ENCODE results near the gene PGAP2. TPM values are rescaled to one million over a fixed set of nuclear protein-coding genes. Genes with fewer than 3 reads are reported as not detected.
"Not testable (repeated sequence)": the region's sequence is repeated elsewhere in the genome, so short reads cannot be mapped to it uniquely, and the experiment has no call there.

Gene PGAP2
- total RNA-seq (11.6 TPM), polyA plus RNA-seq (10 to 100 TPM; 11.4 to 16.7 (median 14.0) TPM)

DNA sequence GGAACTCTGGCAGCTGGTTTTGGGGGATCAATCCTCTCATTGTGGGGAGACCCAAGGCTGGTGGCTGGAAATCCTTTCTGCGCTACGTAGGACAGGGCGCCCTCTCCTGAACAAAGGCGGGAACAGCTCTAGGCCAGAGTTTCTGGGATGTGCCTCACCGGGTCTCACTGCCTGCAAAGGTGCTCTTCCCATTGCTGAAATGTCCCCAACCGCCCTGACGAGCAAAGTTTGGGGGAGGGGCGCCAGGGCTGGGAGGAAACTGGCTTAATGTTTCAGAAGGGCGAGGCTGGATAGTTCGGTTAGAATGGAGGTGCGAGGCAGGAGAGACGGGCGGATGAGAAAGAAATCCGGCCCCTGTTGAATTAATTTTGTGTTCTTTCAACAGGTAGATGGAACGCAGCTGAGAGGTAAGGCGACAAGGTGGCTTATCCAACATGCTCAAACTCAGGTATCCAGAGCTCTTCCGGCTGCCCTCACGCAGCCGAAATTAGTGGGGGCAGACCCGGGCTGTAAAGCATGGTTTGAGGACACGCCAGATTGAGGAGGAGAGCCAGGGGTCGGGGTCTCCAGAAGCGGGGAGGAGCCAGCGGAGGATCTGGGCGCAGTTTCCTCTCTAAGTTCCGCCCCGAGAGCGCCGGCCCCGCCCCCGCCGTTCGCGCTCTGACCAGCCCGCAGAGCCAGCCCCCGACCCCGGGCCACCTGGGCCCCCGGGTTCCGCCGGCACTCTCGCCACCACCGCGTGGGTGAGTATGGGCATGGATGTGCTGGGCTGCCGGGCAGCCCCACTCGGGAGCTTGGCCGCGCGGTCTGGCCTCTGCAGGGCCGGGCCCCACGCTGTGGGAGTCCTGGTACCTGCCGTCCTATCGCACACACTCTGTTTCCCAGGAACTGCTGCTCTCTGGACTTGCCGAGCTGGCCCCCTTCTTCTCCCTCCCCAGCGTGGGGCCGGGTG, at the start of gene PGAP2:
Gene PGAP2 (plus strand): TSS at position 652 of the 952 bp plus-strand sequence. CDS start 2,700 bp downstream, outside the sequence.
- Histone ChIP-seq H3K36me3 (ENCODE audit: control insufficient read depth, insufficient read depth, low read length) (no peaks in the 10 kb centered on the region), H3K4me1 (ENCODE audit: control insufficient read depth, insufficient read depth, low read length, poor library complexity, severe bottlenecking) (peaks cover 14% of the 10 kb centered on the region), H3K9me3 (ENCODE audit: control insufficient read depth in 2 of 2, low read length in 2 of 2) (no peaks in the 10 kb centered on the region), H3K4me3 (ENCODE audit: low read depth, low read length) (peak within 1 kb of the TSS; percentile 88), H3K27me3 (ENCODE audit: control insufficient read depth, insufficient read depth, low read length) (no peaks in the 10 kb centered on the region), H3K27ac (ENCODE audit: insufficient read depth, low read length, poor library complexity, severe bottlenecking) (peak within 1 kb of the TSS; percentile 63)
- H3K27me3 Mint-ChIP-seq, result no peaks in the 10 kb centered on the region
- peak within 1 kb of the TSS; percentile 95 to 98 (median 97) for H3K27ac Mint-ChIP-seq
- peaks cover 17% of the 10 kb centered on the region for H3K36me3 Mint-ChIP-seq
- peaks cover 6 to 26% (median 12%) of the 10 kb centered on the region in 4 donors for H3K4me1 Mint-ChIP-seq
- H3K9me3 Mint-ChIP-seq, result no peaks in the 10 kb centered on the region
- peak; percentile 59 to 60 for ATAC-seq (ENCODE audit: low read depth in 2 of 2)
- peak within 1 kb of the TSS; percentile 89 to 98 (median 96) for H3K4me3 Mint-ChIP-seq
- peak; percentile 50 to 68 (median 64) for DNase-seq

GRCh38 chr11:3764266-3764665, 44.1 kb upstream of the PGAP2 start:
- no peak overlapping the region for H3K27ac ChIP-seq (ENCODE audit: insufficient read depth, low read length, poor library complexity, severe bottlenecking)
- peaks cover 98% of the 10 kb centered on the region for H3K36me3 ChIP-seq (ENCODE audit: control insufficient read depth, insufficient read depth, low read length)
- H3K9me3 ChIP-seq (ENCODE audit: control insufficient read depth in 2 of 2, low read length in 2 of 2), result no peaks in the 10 kb centered on the region
- no peak overlapping the region for H3K4me3 ChIP-seq (ENCODE audit: low read depth, low read length)
- peaks cover 0 to 17% (median 2%) of the 10 kb centered on the region in 4 donors for H3K4me1 Mint-ChIP-seq
- no peaks in the 10 kb centered on the region for H3K9me3 Mint-ChIP-seq
- no peaks in the 10 kb centered on the region for H3K4me1 ChIP-seq (ENCODE audit: control insufficient read depth, insufficient read depth, low read length, poor library complexity, severe bottlenecking)
- DNase-seq, result no peak
- H3K27me3 Mint-ChIP-seq, result no peaks in the 10 kb centered on the region
- peaks cover 37% of the 10 kb centered on the region for H3K36me3 Mint-ChIP-seq
- no peak overlapping the region for H3K27ac Mint-ChIP-seq
- no peak for ATAC-seq (ENCODE audit: low read depth in 2 of 2)
- H3K27me3 ChIP-seq (ENCODE audit: control insufficient read depth, insufficient read depth, low read length), result no peaks in the 10 kb centered on the region
- H3K4me3 Mint-ChIP-seq, result no peak overlapping the region

DNA sequence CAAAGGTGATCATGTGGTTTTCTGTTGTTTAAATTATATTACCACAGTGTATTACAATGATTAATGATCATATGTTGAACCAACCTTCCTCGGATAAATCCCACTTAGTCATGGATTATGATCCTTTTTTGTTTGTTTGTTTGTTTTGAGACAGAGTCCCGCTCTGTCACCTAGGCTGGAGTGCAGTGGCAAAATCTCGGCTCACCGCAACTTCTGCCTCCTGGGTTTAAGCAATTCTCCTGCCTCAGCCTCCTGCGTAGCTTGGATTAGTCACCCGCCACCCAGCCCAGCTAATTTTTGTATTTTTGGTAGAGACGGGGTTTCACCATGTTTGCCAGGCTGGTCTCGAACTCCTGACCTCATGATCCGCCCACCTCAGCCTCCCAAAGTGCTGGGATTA, 41.5 kb upstream of the PGAP2 start:
- not testable (repeated sequence) for H3K9me3 ChIP-seq (ENCODE audit: control insufficient read depth in 2 of 2, low read length in 2 of 2); H3K4me3 ChIP-seq (ENCODE audit: low read depth, low read length); DNase-seq; H3K4me3 Mint-ChIP-seq; ATAC-seq (ENCODE audit: low read depth in 2 of 2); H3K27ac ChIP-seq (ENCODE audit: insufficient read depth, low read length, poor library complexity, severe bottlenecking); H3K9me3 Mint-ChIP-seq; H3K27me3 ChIP-seq (ENCODE audit: control insufficient read depth, insufficient read depth, low read length); H3K4me1 ChIP-seq (ENCODE audit: control insufficient read depth, insufficient read depth, low read length, poor library complexity, severe bottlenecking); H3K27me3 Mint-ChIP-seq
- Mint-ChIP-seq H3K36me3 (peaks cover 46% of the 10 kb centered on the region), H3K27ac (peak overlapping the region in 2 of 3 donors; percentile 20 to 63), H3K4me1 (peaks cover 0 to 10% (median 2%) of the 10 kb centered on the region in 4 donors)
- H3K36me3 ChIP-seq (ENCODE audit: control insufficient read depth, insufficient read depth, low read length), result peaks cover 95% of the 10 kb centered on the region

GRCh38 chr11:3767536-3767935, 40.8 kb upstream of the PGAP2 start:
- no peaks in the 10 kb centered on the region for H3K9me3 Mint-ChIP-seq
- no peak for DNase-seq
- ATAC-seq (ENCODE audit: low read depth in 2 of 2), result no peak
- no peak overlapping the region for H3K4me3 ChIP-seq (ENCODE audit: low read depth, low read length)
- no peaks in the 10 kb centered on the region for H3K27me3 Mint-ChIP-seq
- H3K27me3 ChIP-seq (ENCODE audit: control insufficient read depth, insufficient read depth, low read length), result no peaks in the 10 kb centered on the region
- no peaks in the 10 kb centered on the region for H3K9me3 ChIP-seq (ENCODE audit: control insufficient read depth in 2 of 2, low read length in 2 of 2)
- H3K36me3 Mint-ChIP-seq, result peaks cover 48% of the 10 kb centered on the region
- peaks cover 0 to 10% (median 2%) of the 10 kb centered on the region in 4 donors for H3K4me1 Mint-ChIP-seq
- H3K36me3 ChIP-seq (ENCODE audit: control insufficient read depth, insufficient read depth, low read length), result peaks cover 93% of the 10 kb centered on the region
- H3K27ac ChIP-seq (ENCODE audit: insufficient read depth, low read length, poor library complexity, severe bottlenecking), result no peak overlapping the region
- H3K4me1 ChIP-seq (ENCODE audit: control insufficient read depth, insufficient read depth, low read length, poor library complexity, severe bottlenecking), result no peaks in the 10 kb centered on the region
- no peak overlapping the region for H3K4me3 Mint-ChIP-seq
- H3K27ac Mint-ChIP-seq, result no peak overlapping the region

DNA sequence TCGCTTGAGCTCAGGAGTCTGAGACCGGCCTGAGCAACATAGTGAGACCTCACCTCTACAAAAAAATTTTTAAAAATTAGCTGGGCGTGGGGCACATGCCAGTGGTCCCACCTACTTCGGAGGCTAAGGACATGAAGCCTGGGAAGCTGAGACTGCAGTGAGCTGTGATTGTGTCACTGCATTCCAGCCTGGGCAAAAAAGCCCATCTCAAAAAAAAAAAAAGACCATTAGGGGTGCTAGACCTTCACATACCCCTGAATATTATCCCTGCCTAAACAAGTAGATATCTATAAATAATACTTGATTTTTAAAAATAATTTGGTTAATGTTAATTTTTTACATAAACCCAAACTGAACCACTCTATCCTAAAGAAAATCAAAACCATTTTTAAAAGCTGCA, 35.2 kb upstream of the PGAP2 start:
- Histone ChIP-seq H3K9me3 (ENCODE audit: control insufficient read depth in 2 of 2, low read length in 2 of 2) (no peaks in the 10 kb centered on the region), H3K27me3 (ENCODE audit: control insufficient read depth, insufficient read depth, low read length) (no peaks in the 10 kb centered on the region), H3K4me1 (ENCODE audit: control insufficient read depth, insufficient read depth, low read length, poor library complexity, severe bottlenecking) (no peaks in the 10 kb centered on the region), H3K36me3 (ENCODE audit: control insufficient read depth, insufficient read depth, low read length) (peaks cover 79% of the 10 kb centered on the region), H3K27ac (ENCODE audit: insufficient read depth, low read length, poor library complexity, severe bottlenecking) (no peak overlapping the region), H3K4me3 (ENCODE audit: low read depth, low read length) (no peak overlapping the region)
- H3K36me3 Mint-ChIP-seq, result peaks cover 50% of the 10 kb centered on the region
- no peak overlapping the region for H3K4me3 Mint-ChIP-seq
- H3K4me1 Mint-ChIP-seq, result peaks cover 0 to 18% (median 5%) of the 10 kb centered on the region in 4 donors
- no peak overlapping the region for H3K27ac Mint-ChIP-seq
- no peak for DNase-seq
- no peaks in the 10 kb centered on the region for H3K27me3 Mint-ChIP-seq
- no peak for ATAC-seq (ENCODE audit: low read depth in 2 of 2)
- H3K9me3 Mint-ChIP-seq, result no peaks in the 10 kb centered on the region

- H3K27me3 Mint-ChIP-seq, result no peaks in the 10 kb centered on the region
- no peak overlapping the region for H3K4me3 ChIP-seq (ENCODE audit: low read depth, low read length)
- H3K27ac Mint-ChIP-seq, result peak overlapping the region in 2 of 3 donors; percentile 26 to 64
- H3K36me3 Mint-ChIP-seq, result peaks cover 46% of the 10 kb centered on the region
- H3K4me3 Mint-ChIP-seq, result no peak overlapping the region
- DNase-seq (no peak), ATAC-seq (ENCODE audit: low read depth in 2 of 2) (no peak)
- H3K27ac ChIP-seq (ENCODE audit: insufficient read depth, low read length, poor library complexity, severe bottlenecking), result no peak overlapping the region
- H3K9me3 Mint-ChIP-seq, result no peaks in the 10 kb centered on the region
- no peaks in the 10 kb centered on the region for H3K27me3 ChIP-seq (ENCODE audit: control insufficient read depth, insufficient read depth, low read length)
- H3K4me1 Mint-ChIP-seq, result peaks cover 0 to 21% (median 6%) of the 10 kb centered on the region in 4 donors
- peaks cover 82% of the 10 kb centered on the region for H3K36me3 ChIP-seq (ENCODE audit: control insufficient read depth, insufficient read depth, low read length)
- peaks cover under 1% of the 10 kb centered on the region for H3K4me1 ChIP-seq (ENCODE audit: control insufficient read depth, insufficient read depth, low read length, poor library complexity, severe bottlenecking)
- no peaks in the 10 kb centered on the region for H3K9me3 ChIP-seq (ENCODE audit: control insufficient read depth in 2 of 2, low read length in 2 of 2)
Observed at GRCh38 chr11:3775736-3776406, 32.5 kb upstream of the PGAP2 start.

- Histone ChIP-seq H3K36me3 (ENCODE audit: control insufficient read depth, insufficient read depth, low read length) (peaks cover 46% of the 10 kb centered on the region), H3K9me3 (ENCODE audit: control insufficient read depth in 2 of 2, low read length in 2 of 2) (no peaks in the 10 kb centered on the region), H3K27me3 (ENCODE audit: control insufficient read depth, insufficient read depth, low read length) (no peaks in the 10 kb centered on the region), H3K4me3 (ENCODE audit: low read depth, low read length) (peak overlapping the region; percentile 19), H3K27ac (ENCODE audit: insufficient read depth, low read length, poor library complexity, severe bottlenecking) (peak overlapping the region; percentile 14), H3K4me1 (ENCODE audit: control insufficient read depth, insufficient read depth, low read length, poor library complexity, severe bottlenecking) (peaks cover 51% of the 10 kb centered on the region)
- H3K4me3 Mint-ChIP-seq, result peak overlapping the region in 1 of 4 donors; percentile 15
- H3K27ac Mint-ChIP-seq, result peak overlapping the region in 2 of 3 donors; percentile 32 to 84
- H3K4me1 Mint-ChIP-seq, result peaks cover 34 to 50% (median 41%) of the 10 kb centered on the region in 4 donors
- peaks cover 37% of the 10 kb centered on the region for H3K36me3 Mint-ChIP-seq
- DNase-seq (no peak), ATAC-seq (ENCODE audit: low read depth in 2 of 2) (no peak)
- no peaks in the 10 kb centered on the region for H3K9me3 Mint-ChIP-seq
- no peaks in the 10 kb centered on the region for H3K27me3 Mint-ChIP-seq
Observed at GRCh38 chr11:3781423-3781822, 26.9 kb upstream of the PGAP2 start.
